Natural killer cell (primary cell): ENCODE data around the gene CUX1. TPM values are rescaled to one million over a fixed set of nuclear protein-coding genes. Genes with fewer than 3 reads are reported as not detected.

Experiments used
- ATAC-seq, 3 donors: fragments of 150-1000 bp in 2 of 3; fragments of 200-7000 bp in 1 of 3; cut with Tn5 transposase; 1 replicate in 1 of 3; 2 replicates in 2 of 3; pipeline ENCODE4 v1.10.0; 2021; ENCODE audit warnings: mild to moderate bottlenecking in 2 of 3, moderate library complexity in 2 of 3
- DNase-seq, 2 donors: peaks; one replicate each; pipeline versions ENCODE4 v3.0.0 to v3.0.0-alpha.2; 2013 to 2021; ENCODE audit warnings: mixed read lengths in 1 of 2
- H3K27ac ChIP-seq: one replicate; pipeline ENCODE4 v1.5.1; 2013; ENCODE audit warnings: mild to moderate bottlenecking, low read length
- H3K27me3 ChIP-seq: one replicate; pipeline ENCODE4 v1.6.1; 2013; ENCODE audit warnings: low read length; ENCODE audit not compliant: control insufficient read depth, insufficient read depth
- H3K36me3 ChIP-seq: one replicate; pipeline ENCODE4 v1.6.1; 2013; ENCODE audit warnings: low read length; ENCODE audit not compliant: control insufficient read depth, insufficient read depth
- H3K4me1 ChIP-seq: one replicate; pipeline ENCODE4 v1.6.1; 2013; ENCODE audit warnings: low read length; ENCODE audit not compliant: control insufficient read depth, insufficient read depth
- H3K4me3 ChIP-seq: one replicate; pipeline ENCODE4 v1.5.1; 2013; ENCODE audit warnings: low read length
- H3K9me3 ChIP-seq: one replicate; pipeline ENCODE4 v1.6.1; 2013; ENCODE audit warnings: low read length; ENCODE audit not compliant: control insufficient read depth, insufficient read depth
- H3K27ac Mint-ChIP-seq, 2 donors: one replicate each; pipeline ENCODE4 v1.8.0; 2022; ENCODE audit warnings: mild to moderate bottlenecking in 2 of 2, mixed read lengths in 2 of 2, moderate library complexity in 1 of 2
- H3K27me3 Mint-ChIP-seq, 2 donors: one replicate each; pipeline ENCODE4 v1.8.0; 2022; ENCODE audit warnings: low read depth in 2 of 2, mixed read lengths in 2 of 2
- H3K36me3 Mint-ChIP-seq: one replicate; pipeline ENCODE4 v1.8.0; 2022; ENCODE audit warnings: mixed read lengths
- H3K4me1 Mint-ChIP-seq, 2 donors: one replicate each; pipeline ENCODE4 v1.8.0; 2022; ENCODE audit warnings: mixed read lengths in 2 of 2
- H3K4me3 Mint-ChIP-seq: one replicate; pipeline ENCODE4 v1.8.0; 2022; ENCODE audit warnings: mild to moderate bottlenecking, moderate library complexity, mixed read lengths
- H3K9me3 Mint-ChIP-seq, 2 donors: one replicate each; pipeline ENCODE4 v1.8.0; 2022; ENCODE audit warnings: mixed read lengths in 2 of 2
- WGBS: methylation state at CpG from one replicate; pipeline ENCODE4 v1.1.7; 2013; ENCODE audit warnings: missing lambda C conversion rate; ENCODE audit not compliant: insufficient coverage; 5-methylcytosine and 5-hydroxymethylcytosine counted together
- intact Hi-C: fragments of 100-400 bp; cut with micrococcal nuclease; formaldehyde crosslinking; loops from one replicate; pipeline ENCODE4 v1.14.2; 2022
- total RNA-seq, 4 donors: library from RNA; stranded (reverse); fragments of 120-200 nt in 1 of 4; gene quantifications; one replicate each; pipeline versions ENCODE4 v1.2.3 to v1.2.4, GENCODE V29; 2013 to 2022
- TF ChIP-seq, protein P1 (sequence below): fragments of 200-600 bp; IDR thresholded peaks from one replicate; pipeline ENCODE4 v1.8.0; 2022; ENCODE audit warnings: antibody characterized with exemption

CUX1 gene
- total RNA-seq, 3 donors from 2014 or later (not counting 1 experiment from before 2014, with no cell fraction given): 59.8 to 77.4 (median 73.6) TPM

DNA sequence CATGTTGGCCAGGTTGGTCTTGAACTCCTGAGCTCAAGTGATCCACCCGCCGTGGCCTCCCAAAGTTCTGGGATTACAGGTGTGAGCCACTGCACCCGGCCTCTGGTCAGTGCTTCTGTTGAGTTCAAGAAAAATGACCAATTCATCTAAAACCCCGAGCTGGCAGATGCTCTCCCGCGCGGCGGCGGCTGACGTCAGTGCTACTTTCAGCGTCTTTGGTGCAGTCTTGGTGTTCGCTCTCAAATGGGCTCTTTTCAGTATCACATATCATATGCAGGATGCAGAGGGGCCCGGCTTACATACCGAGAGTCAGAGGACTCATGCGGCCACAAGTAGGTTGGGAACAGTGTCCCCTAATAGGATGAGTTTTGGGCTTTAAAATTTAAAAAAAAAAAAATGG, 125.9 kb downstream of the CUX1 start:
- Mint-ChIP-seq H3K27me3 (no peaks in the 10 kb centered on the region), H3K4me3 (no peak overlapping the region), H3K36me3 (no peaks in the 10 kb centered on the region), H3K4me1 (peaks cover 10 to 32% of the 10 kb centered on the region in 2 donors), H3K27ac (no peak overlapping the region), H3K9me3 (no peaks in the 10 kb centered on the region)
- Histone ChIP-seq H3K27ac (no peak overlapping the region), H3K36me3 (no peaks in the 10 kb centered on the region), H3K4me1 (no peaks in the 10 kb centered on the region), H3K4me3 (no peak overlapping the region), H3K27me3 (no peaks in the 10 kb centered on the region), H3K9me3 (no peaks in the 10 kb centered on the region)
- intact Hi-C loops: no loop called here
- TF ChIP-seq, protein P1, sequence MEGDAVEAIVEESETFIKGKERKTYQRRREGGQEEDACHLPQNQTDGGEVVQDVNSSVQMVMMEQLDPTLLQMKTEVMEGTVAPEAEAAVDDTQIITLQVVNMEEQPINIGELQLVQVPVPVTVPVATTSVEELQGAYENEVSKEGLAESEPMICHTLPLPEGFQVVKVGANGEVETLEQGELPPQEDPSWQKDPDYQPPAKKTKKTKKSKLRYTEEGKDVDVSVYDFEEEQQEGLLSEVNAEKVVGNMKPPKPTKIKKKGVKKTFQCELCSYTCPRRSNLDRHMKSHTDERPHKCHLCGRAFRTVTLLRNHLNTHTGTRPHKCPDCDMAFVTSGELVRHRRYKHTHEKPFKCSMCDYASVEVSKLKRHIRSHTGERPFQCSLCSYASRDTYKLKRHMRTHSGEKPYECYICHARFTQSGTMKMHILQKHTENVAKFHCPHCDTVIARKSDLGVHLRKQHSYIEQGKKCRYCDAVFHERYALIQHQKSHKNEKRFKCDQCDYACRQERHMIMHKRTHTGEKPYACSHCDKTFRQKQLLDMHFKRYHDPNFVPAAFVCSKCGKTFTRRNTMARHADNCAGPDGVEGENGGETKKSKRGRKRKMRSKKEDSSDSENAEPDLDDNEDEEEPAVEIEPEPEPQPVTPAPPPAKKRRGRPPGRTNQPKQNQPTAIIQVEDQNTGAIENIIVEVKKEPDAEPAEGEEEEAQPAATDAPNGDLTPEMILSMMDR: no peak
- WGBS: 97% methylated on average over 15 of the region's 15 CpGs
- no peak for DNase-seq
- ATAC-seq: no peak

DNA sequence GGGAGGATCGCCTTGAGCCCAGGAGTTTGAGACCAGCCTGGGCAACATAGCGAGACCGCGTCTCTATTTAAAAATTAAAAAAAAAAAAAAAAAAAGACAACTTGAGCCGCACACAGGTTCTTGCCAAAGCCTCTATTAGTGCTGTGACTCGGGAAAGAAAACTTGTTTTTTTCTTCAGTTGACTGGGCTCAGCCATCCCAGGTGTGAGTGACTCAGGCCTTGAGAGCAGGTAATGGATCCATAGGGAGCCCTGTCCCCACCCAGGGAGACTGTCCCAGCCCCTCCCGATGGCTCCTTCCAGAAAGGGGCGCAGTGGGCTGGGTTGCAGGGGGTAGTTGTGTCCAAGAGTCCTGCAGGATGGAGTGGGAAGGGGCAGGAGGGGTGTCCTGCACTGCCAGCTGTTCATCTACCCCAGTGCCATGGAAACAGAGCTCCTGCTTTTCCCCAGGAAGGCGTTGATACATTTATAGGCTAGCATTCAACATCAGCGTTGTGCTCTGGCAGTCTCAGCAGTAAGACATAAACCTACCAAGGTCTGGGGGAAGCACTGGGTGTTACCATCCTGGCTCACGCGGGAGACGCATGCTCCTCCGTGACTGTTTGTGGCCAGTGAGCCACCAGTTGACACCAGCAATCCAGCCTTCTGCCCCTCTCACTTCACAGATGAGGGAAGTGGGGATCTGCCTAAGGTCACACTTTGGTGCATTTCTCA, 126.6 kb downstream of the CUX1 start:
- Histone ChIP-seq H3K27me3 (no peaks in the 10 kb centered on the region), H3K36me3 (no peaks in the 10 kb centered on the region), H3K27ac (no peak overlapping the region), H3K4me1 (no peaks in the 10 kb centered on the region), H3K9me3 (no peaks in the 10 kb centered on the region), H3K4me3 (no peak overlapping the region)
- Mint-ChIP-seq H3K36me3 (no peaks in the 10 kb centered on the region), H3K4me3 (no peak overlapping the region), H3K27me3 (no peaks in the 10 kb centered on the region), H3K9me3 (no peaks in the 10 kb centered on the region), H3K4me1 (peaks cover 10 to 32% of the 10 kb centered on the region in 2 donors), H3K27ac (no peak overlapping the region)
- intact Hi-C loops: no loop called here
- 93% methylated on average over 14 of the region's 14 CpGs for WGBS
- no peak for ATAC-seq
- TF ChIP-seq, protein P1: no peak
- no peak for DNase-seq

DNA sequence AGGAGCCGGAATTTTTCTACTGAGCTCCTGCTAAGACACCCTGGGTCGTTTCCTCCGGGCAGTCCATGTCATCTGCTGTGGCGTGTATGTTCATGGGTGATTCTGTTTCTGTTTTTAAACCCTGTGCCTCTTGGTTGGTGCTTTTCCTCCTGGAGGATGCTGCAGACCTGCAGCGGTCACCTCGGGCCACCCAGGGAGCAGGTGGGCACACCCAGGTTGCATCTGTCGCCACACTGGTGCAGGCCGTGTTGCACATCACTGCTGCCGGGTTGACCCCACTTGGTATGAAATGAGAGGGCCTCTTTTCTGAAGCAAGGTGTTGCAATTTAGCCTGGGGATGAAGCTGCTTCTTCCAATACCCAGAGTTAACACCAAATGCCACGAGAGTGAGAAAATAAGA, 127.2 kb downstream of the CUX1 start:
- H3K27me3 ChIP-seq: no peaks in the 10 kb centered on the region
- Mint-ChIP-seq H3K4me1 (peaks cover 10 to 32% of the 10 kb centered on the region in 2 donors), H3K27ac (no peak overlapping the region), H3K4me3 (no peak overlapping the region), H3K27me3 (no peaks in the 10 kb centered on the region), H3K9me3 (no peaks in the 10 kb centered on the region), H3K36me3 (no peaks in the 10 kb centered on the region)
- H3K27ac ChIP-seq: no peak overlapping the region
- no peaks in the 10 kb centered on the region for H3K36me3 ChIP-seq
- H3K9me3 ChIP-seq: no peaks in the 10 kb centered on the region
- 93% methylated on average over 10 of the region's 10 CpGs for WGBS
- H3K4me1 ChIP-seq: no peaks in the 10 kb centered on the region
- DNase-seq (no peak), ATAC-seq (no peak)
- intact Hi-C loops: no loop called here
- no peak overlapping the region for H3K4me3 ChIP-seq
- TF ChIP-seq, protein P1: no peak
